CD4-positive, alpha-beta memory T cell (primary cell): ENCODE data around the gene ARHGAP22. TPM values are rescaled to one million over a fixed set of nuclear protein-coding genes. Genes with fewer than 3 reads are reported as not detected.
A peak's percentile ranks its signal among the peaks of the same experiment; 100 is the strongest.

ENCODE experiments used
- CTCF ChIA-PET: fragments of 350-600 bp; sonication (Branson Sonifier 250); formaldehyde crosslinking; loops from one replicate; lab custom pipeline; 2021; ENCODE audit warnings: inconsistent platforms; ENCODE audit not compliant: partially characterized antibody; lab: Charles Lee
- POLR2A ChIA-PET: fragments of 350-600 bp; sonication (Branson Sonifier 250); formaldehyde crosslinking; loops from one replicate; lab custom pipeline; 2021; ENCODE audit not compliant: partially characterized antibody; lab: Charles Lee
- DNase-seq, 5 donors: peaks; one replicate each; pipeline versions ENCODE4 v3.0.0 to v3.0.0-alpha.2; 2020 to 2022; ENCODE audit warnings: mixed read lengths in 1 of 5
- H3K27ac ChIP-seq: one replicate; pipeline ENCODE4 v1.7.0; 2013; ENCODE audit warnings: low read depth, low read length
- H3K27me3 ChIP-seq: 2 replicates; pipeline ENCODE4 v1.7.0; 2013; ENCODE audit warnings: mild to moderate bottlenecking, low read length, moderate library complexity; ENCODE audit not compliant: insufficient read depth
- H3K36me3 ChIP-seq: 2 replicates; pipeline ENCODE4 v1.7.0; 2013; ENCODE audit warnings: mild to moderate bottlenecking, low read length, moderate library complexity; ENCODE audit not compliant: insufficient read depth
- H3K4me1 ChIP-seq: 2 replicates; pipeline ENCODE4 v1.7.0; 2013; ENCODE audit warnings: mild to moderate bottlenecking, low read length, moderate library complexity; ENCODE audit not compliant: insufficient read depth
- H3K4me3 ChIP-seq, 2 donors: one replicate each; pipeline ENCODE4 v1.7.0; 2013; ENCODE audit warnings: low read length in 2 of 2, mild to moderate bottlenecking in 1 of 2
- H3K9me3 ChIP-seq, 2 donors: one replicate each; pipeline ENCODE4 v1.7.0; 2013; ENCODE audit warnings: low read length in 2 of 2, control low read depth in 1 of 2; ENCODE audit not compliant: control insufficient read depth in 1 of 2
- H3K27ac Mint-ChIP-seq, 7 donors: one replicate each; pipeline ENCODE4 v1.8.0; 2020 to 2021; ENCODE audit warnings: mixed read lengths in 7 of 7, mild to moderate bottlenecking in 6 of 7, inconsistent platforms in 3 of 7, moderate library complexity in 3 of 7
- H3K27me3 Mint-ChIP-seq, 2 donors: one replicate each; pipeline ENCODE4 v1.8.0; 2020 to 2021; ENCODE audit warnings: mixed read lengths in 2 of 2
- H3K36me3 Mint-ChIP-seq, 2 donors: one replicate each; pipeline ENCODE4 v1.8.0; 2020 to 2021; ENCODE audit warnings: mixed read lengths in 2 of 2, inconsistent platforms in 1 of 2, mild to moderate bottlenecking in 1 of 2
- H3K4me1 Mint-ChIP-seq, 4 donors: one replicate each; pipeline ENCODE4 v1.8.0; 2020 to 2021; ENCODE audit warnings: mixed read lengths in 4 of 4, mild to moderate bottlenecking in 1 of 4
- H3K4me3 Mint-ChIP-seq, 8 donors: one replicate each; pipeline ENCODE4 v1.8.0; 2020 to 2021; ENCODE audit warnings: mixed read lengths in 8 of 8, mild to moderate bottlenecking in 7 of 8, moderate library complexity in 6 of 8, inconsistent platforms in 3 of 8
- H3K9me3 Mint-ChIP-seq, 8 donors: one replicate each; pipeline ENCODE4 v1.8.0; 2020 to 2021; ENCODE audit warnings: mixed read lengths in 8 of 8, mild to moderate bottlenecking in 5 of 8, inconsistent platforms in 3 of 8, moderate library complexity in 1 of 8
- intact Hi-C: fragments of 100-400 bp; cut with micrococcal nuclease; formaldehyde crosslinking; loops from one replicate; pipeline ENCODE4 v1.15.1; 2023
- polyA plus RNA-seq, 2 donors: library from polyadenylated mRNA; unstranded; fragments of 300-500 nt; fragmentation: Illumina TruSeq; gene quantifications; one replicate each; pipeline ENCODE4 v1.2.3, GENCODE V29; 2021
- total RNA-seq, 2 experiments: library from RNA; stranded (reverse); gene quantifications; one replicate each; pipeline ENCODE4 v1.2.3, GENCODE V29; 2021

Gene ARHGAP22
- total and polyA plus RNA-seq, 4 experiments from 2014 or later, result 0.20 to 0.83 TPM; not detected in 2

DNA sequence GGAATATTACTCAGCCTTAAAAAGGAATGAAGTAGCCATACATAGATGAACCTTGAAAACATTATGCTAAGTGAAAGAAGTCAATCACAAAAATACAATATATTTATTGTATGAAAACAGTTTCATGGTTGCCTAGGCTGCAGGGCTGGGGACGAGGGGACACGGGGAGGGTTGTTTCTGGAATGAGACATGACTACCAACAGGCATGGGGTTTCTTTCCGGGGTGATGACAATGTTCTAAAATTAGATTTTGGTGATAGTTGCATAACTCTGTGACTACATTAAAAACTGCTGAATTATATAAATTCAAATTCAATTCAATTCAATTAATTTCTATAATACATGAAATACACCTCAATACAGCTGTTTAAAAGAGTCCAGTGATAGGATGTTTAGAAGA lies 88.0 kb downstream of the ARHGAP22 start:
- intact Hi-C loops, result no loop called here
- Mint-ChIP-seq H3K4me3 (peak overlapping the region in 1 of 8 donors; percentile 69), H3K36me3 (no peaks in the 10 kb centered on the region), H3K9me3 (peaks cover 0 to 33% (median 21%) of the 10 kb centered on the region in 8 donors), H3K27me3 (peaks cover 14 to 21% of the 10 kb centered on the region in 2 donors), H3K4me1 (peaks cover 0 to 3% (median 0%) of the 10 kb centered on the region in 4 donors), H3K27ac (no peak overlapping the region)
- CTCF ChIA-PET, result no interaction called here
- Histone ChIP-seq H3K4me1 (no peaks in the 10 kb centered on the region), H3K27me3 (no peaks in the 10 kb centered on the region), H3K27ac (no peak overlapping the region), H3K9me3 (no peaks in the 10 kb centered on the region), H3K36me3 (no peaks in the 10 kb centered on the region), H3K4me3 (no peak overlapping the region)
- POLR2A ChIA-PET, result no interaction called here
- DNase-seq, result no peak

DNA sequence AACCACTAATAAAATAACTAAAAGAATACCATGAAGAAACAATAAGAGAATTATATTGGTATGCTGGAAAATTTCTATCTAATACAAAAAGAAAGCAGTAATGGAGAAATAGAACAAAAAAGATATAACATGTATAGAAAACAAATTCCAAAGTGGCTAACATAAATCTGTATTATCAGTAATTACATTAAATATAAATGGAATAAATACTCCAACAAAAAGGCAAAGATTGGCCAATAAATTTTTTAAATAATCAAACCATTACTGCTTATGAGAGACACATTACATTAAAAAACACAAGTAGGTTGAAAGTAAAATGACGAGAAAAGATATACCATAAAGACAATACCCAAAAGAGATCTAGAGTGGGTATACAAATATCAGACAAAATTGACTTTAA lies 90.0 kb downstream of the ARHGAP22 start:
- no peaks in the 10 kb centered on the region for H3K9me3 ChIP-seq
- no peak overlapping the region for H3K27ac ChIP-seq
- no peaks in the 10 kb centered on the region for H3K4me1 ChIP-seq
- peaks cover 0 to 2% (median 0%) of the 10 kb centered on the region in 4 donors for H3K4me1 Mint-ChIP-seq
- no peak for DNase-seq
- H3K36me3 ChIP-seq, result no peaks in the 10 kb centered on the region
- intact Hi-C loops, result no loop called here
- H3K27me3 Mint-ChIP-seq, result peaks cover 7 to 9% of the 10 kb centered on the region in 2 donors
- H3K9me3 Mint-ChIP-seq, result peaks cover 0 to 33% (median 21%) of the 10 kb centered on the region in 8 donors
- no peak overlapping the region for H3K4me3 Mint-ChIP-seq
- ChIA-PET CTCF (no interaction called here), POLR2A (no interaction called here)
- no peak overlapping the region for H3K4me3 ChIP-seq
- no peaks in the 10 kb centered on the region for H3K27me3 ChIP-seq
- no peaks in the 10 kb centered on the region for H3K36me3 Mint-ChIP-seq
- no peak overlapping the region for H3K27ac Mint-ChIP-seq

DNA sequence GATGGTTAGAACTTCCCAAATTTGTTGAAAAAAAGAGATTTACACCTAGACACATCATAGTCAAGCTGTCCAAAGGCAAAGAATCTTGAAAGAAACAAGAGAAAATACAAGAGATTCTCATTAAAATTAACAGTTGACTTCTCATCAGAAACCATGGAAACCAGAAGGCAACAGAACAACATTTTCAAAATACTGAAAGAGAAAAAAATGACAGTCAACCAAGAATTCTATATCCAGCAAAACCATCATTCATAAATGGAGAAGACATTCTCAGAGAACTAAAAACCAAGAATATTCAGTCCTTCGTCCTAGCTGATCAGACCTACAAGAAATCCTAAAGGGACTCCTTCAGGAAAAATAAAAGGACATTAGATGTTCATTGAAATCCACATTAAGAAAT lies 90.6 kb downstream of the ARHGAP22 start:
- H3K4me1 Mint-ChIP-seq, result no peaks in the 10 kb centered on the region
- H3K27me3 ChIP-seq, result no peaks in the 10 kb centered on the region

DNA sequence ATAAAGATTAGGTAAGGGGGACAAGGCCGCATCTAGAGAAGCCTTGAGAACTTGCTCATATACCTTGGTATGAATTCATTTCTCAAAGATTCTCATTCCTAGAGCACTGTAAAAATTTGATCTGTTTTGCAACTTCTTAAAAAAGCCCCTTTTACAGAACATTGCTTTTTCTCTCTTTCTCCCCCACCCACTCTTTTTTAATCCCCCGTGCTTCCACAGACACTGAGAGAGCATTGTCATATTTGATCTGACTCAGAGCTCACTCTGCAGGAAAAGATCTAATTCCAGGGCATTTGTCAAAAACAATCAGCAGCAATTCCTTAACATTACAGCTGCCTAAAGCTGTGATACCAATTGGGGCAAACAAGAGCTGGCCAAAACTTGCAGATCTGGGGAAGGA lies 92.0 kb downstream of the ARHGAP22 start:
- DNase-seq, result no peak
- peaks cover 4% of the 10 kb centered on the region in 2 donors for H3K27me3 Mint-ChIP-seq
- no peaks in the 10 kb centered on the region for H3K9me3 ChIP-seq
- no peak overlapping the region for H3K27ac Mint-ChIP-seq
- intact Hi-C loops, result no loop called here
- no peaks in the 10 kb centered on the region for H3K36me3 Mint-ChIP-seq
- no peak overlapping the region for H3K27ac ChIP-seq
- peaks cover 0 to 33% (median 21%) of the 10 kb centered on the region in 8 donors for H3K9me3 Mint-ChIP-seq
- no peaks in the 10 kb centered on the region for H3K4me1 Mint-ChIP-seq
- no peaks in the 10 kb centered on the region for H3K36me3 ChIP-seq
- ChIA-PET POLR2A (no interaction called here), CTCF (no interaction called here)
- H3K4me3 ChIP-seq, result no peak overlapping the region
- no peaks in the 10 kb centered on the region for H3K27me3 ChIP-seq
- no peak overlapping the region for H3K4me3 Mint-ChIP-seq
- no peaks in the 10 kb centered on the region for H3K4me1 ChIP-seq

More for the DNA sequence above, 90.6 kb downstream of the ARHGAP22 start:
- Histone ChIP-seq H3K9me3 (no peaks in the 10 kb centered on the region), H3K27ac (no peak overlapping the region), H3K36me3 (no peaks in the 10 kb centered on the region), H3K4me3 (no peak overlapping the region), H3K4me1 (no peaks in the 10 kb centered on the region)
- peaks cover 0 to 33% (median 21%) of the 10 kb centered on the region in 8 donors for H3K9me3 Mint-ChIP-seq
- no peak overlapping the region for H3K27ac Mint-ChIP-seq
- intact Hi-C loops, result no loop called here
- ChIA-PET CTCF (no interaction called here), POLR2A (no interaction called here)
- no peaks in the 10 kb centered on the region for H3K36me3 Mint-ChIP-seq
- no peak overlapping the region for H3K4me3 Mint-ChIP-seq
- peaks cover 3 to 4% of the 10 kb centered on the region in 2 donors for H3K27me3 Mint-ChIP-seq
- no peak for DNase-seq

DNA sequence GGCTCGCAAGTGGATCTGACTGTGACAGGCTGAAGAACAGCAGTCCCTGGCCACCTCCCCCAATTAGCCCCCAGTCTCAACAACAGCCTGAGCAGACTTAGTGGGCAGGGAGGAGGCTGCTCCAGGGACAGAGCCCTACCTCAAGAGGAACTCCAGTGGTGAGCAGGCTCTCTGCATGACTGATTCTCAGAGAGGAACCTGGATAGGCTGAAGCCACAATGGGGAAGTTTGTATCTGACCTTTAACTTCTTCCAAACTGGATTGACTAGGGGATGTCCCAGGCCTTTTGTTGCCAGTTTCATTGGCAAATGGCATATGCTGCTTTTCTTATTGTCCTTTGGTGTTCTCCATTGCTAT lies 93.0 kb downstream of the ARHGAP22 start:
- peaks cover 2 to 7% of the 10 kb centered on the region in 2 donors for H3K27me3 Mint-ChIP-seq
- no peaks in the 10 kb centered on the region for H3K4me1 ChIP-seq
- CTCF ChIA-PET, result no interaction called here
- no peak overlapping the region for H3K4me3 ChIP-seq
- no peak for DNase-seq
- POLR2A ChIA-PET, result no interaction called here
- H3K9me3 Mint-ChIP-seq, result peaks cover 0 to 28% (median 20%) of the 10 kb centered on the region in 8 donors
- H3K36me3 Mint-ChIP-seq, result no peaks in the 10 kb centered on the region
- H3K9me3 ChIP-seq, result no peaks in the 10 kb centered on the region
- H3K4me3 Mint-ChIP-seq, result no peak overlapping the region
- intact Hi-C loops, result no loop called here
- H3K4me1 Mint-ChIP-seq, result no peaks in the 10 kb centered on the region
- no peaks in the 10 kb centered on the region for H3K27me3 ChIP-seq
- H3K36me3 ChIP-seq, result no peaks in the 10 kb centered on the region
- H3K27ac ChIP-seq, result no peak overlapping the region
- no peak overlapping the region for H3K27ac Mint-ChIP-seq

DNA sequence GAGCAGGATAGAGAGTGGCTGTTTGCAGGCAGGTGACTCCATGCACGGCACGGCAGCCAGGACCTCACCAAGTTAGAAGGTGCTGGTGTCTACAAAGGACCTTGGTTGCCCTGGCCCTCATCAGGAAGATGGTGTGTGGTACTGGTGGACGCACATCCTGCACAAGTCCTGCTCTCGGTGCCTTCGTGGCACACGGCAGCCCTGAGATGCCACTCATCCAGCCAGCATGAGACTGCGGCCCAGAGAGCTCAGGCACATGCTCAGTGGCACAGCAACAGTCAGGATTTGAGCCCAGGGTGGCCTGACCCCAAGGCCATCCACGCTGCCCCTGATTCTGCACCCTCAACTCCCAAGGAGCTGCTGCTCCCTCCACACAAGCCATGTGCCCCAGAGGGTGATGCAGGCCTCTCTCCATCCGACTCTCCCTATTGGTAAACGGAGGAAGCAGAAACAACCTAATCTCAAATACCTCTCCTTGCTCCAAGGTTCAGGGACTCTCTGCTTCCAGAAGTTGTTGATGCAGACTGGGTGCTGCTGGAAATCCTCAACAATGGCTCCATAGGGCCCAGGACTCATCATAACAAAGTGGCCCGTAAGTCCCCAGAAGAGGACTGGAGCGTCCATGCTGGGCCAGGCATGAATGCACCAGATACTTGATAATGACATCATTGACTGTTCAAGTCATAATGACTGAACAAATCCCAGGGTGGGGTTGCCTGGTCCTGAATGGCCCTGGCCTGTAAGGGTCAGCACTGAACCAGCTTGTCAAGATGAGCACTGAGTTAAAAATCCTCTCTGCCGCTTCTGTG lies 93.6 kb downstream of the ARHGAP22 start:
- Histone ChIP-seq H3K4me1 (no peaks in the 10 kb centered on the region), H3K4me3 (no peak overlapping the region), H3K27ac (no peak overlapping the region), H3K27me3 (no peaks in the 10 kb centered on the region), H3K9me3 (no peaks in the 10 kb centered on the region), H3K36me3 (no peaks in the 10 kb centered on the region)
- CTCF ChIA-PET, result no interaction called here
- intact Hi-C loops, result no loop called here
- POLR2A ChIA-PET, result no interaction called here
- DNase-seq, result no peak
- H3K27me3 Mint-ChIP-seq, result peaks cover 2 to 7% of the 10 kb centered on the region in 2 donors
- H3K4me3 Mint-ChIP-seq, result no peak overlapping the region
- H3K4me1 Mint-ChIP-seq, result no peaks in the 10 kb centered on the region
- peaks cover 0 to 28% (median 18%) of the 10 kb centered on the region in 8 donors for H3K9me3 Mint-ChIP-seq
- no peaks in the 10 kb centered on the region for H3K36me3 Mint-ChIP-seq
- H3K27ac Mint-ChIP-seq, result no peak overlapping the region

DNA sequence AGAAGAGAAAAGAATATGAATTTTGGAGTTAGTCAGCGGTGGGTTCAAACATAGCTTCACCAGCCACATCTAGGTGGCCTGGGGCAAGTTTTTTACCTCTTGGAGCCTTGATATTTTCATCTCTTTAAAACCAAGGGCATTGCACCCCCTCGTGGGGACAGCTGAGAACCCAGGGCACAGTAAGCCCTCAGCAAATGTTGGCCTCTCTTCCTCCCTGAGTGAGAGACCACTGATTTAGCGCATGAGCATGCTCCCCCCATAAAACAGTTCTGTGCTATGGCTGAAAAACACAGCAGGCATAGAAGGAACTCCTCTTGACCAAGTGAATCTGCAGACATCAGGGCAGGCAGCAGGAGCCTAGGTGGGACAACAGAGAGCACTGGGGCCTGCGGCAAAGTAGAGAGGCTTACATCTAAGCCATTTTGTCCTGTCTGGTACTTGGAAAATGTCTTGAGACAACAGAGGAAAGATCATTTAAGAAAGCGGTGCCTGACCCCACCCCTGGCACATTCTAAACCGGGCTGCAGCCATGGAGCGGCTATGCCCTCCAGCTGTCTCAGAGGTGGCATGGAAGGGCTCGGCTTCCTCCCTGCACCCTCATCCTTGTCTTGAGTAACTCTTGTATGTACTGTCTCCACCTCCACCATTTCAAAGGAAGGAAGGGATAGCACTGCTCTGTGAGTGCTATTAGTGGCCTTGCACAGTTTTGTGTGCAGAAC lies 94.7 kb downstream of the ARHGAP22 start:
- Histone ChIP-seq H3K4me3 (no peak overlapping the region), H3K9me3 (no peaks in the 10 kb centered on the region), H3K27ac (no peak overlapping the region), H3K36me3 (no peaks in the 10 kb centered on the region), H3K27me3 (no peaks in the 10 kb centered on the region), H3K4me1 (no peaks in the 10 kb centered on the region)
- Mint-ChIP-seq H3K4me1 (no peaks in the 10 kb centered on the region), H3K9me3 (peaks cover 0 to 22% (median 17%) of the 10 kb centered on the region in 8 donors), H3K27me3 (peaks cover 2 to 7% of the 10 kb centered on the region in 2 donors), H3K36me3 (no peaks in the 10 kb centered on the region), H3K4me3 (no peak overlapping the region), H3K27ac (no peak overlapping the region)
- POLR2A ChIA-PET, result no interaction called here
- CTCF ChIA-PET, result interaction anchor here (1.4 kb wide), 1 partner anchor 15 kb away, joined by 3 read pairs; no protein-coding TSS in a partner anchor
- intact Hi-C loops, result no loop called here
- DNase-seq, result no peak
